ENCODE data around the gene RIMS4.

DNA sequence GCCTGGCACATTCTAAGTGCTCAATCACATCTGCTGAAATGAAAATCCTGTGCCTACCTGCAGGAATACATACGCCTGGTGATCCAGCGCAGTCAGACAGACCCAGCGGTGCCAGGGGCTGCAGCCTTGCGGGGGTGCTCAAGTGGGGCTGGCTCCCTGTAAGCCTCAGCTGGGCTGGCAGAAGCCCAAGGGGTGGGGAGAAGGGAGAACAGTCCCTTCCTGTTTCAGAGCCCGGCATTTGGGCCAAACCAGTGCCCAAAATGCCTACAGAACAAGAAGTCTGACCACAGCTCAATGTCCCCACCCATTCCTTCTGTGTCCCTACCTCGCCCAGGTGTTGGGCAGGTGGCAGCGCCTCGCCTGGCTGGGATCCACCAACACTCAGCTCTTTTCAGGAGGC lies 42.1 kb downstream of the RIMS4 start:
- no peak for TF ChIP-seq SMARCA5 (IDR thresholded peaks at IDR 0.05)
- TF ChIP-seq CBFB (IDR thresholded peaks at IDR 0.05; ENCODE audit: low read depth), result no peak
- no peak for TF ChIP-seq EZH2 (IDR thresholded peaks at IDR 0.05; ENCODE audit: borderline replicate concordance, control insufficient read depth, low read depth, low read length)
